NCI-H345 (cell line): ENCODE measurements around the gene SERP2.

ENCODE experiments used
- DNase-seq: peaks from one replicate; lab custom pipeline; 2025; lab: John Stamatoyannopoulos, UW

The SERP2 gene

GRCh38 chr13:44359983-44360375 lies 13.6 kb upstream of the SERP2 start:
- no peak for DNase-seq

- no peak for DNase-seq
Observed at GRCh38 chr13:44362394-44363040, 11.1 kb upstream of the SERP2 start.

DNA sequence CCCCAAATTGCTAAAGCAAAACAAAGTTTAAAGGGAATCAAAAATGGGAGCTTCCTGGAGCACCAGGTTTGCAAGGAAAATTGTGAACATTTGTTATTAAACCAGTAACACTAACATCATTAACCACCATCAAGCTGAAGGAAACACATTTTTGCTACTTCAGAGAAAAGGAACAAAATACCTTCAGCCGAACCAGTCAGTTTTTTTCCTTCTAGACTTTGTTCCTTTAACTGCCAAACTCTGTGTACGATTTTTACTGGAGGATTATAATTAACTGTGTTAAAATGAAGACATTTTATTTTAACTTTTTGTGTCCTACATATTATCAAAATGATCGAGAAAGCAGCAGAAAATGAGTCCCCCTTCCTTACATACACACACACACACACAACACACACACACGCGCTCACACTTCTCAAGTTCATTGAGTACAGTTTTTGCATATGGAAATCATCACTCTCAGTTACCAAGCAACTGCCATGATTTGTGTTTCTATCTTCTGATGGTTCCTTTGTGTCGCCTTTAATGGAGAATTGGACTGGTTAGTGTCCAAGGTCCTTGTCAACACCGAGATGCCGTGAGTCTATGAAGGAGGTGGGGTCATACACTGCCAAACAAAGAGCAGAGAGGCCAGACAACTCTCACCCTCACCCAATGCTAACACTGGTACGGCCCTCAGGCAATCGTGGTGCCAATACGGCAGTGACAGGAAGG lies 9.8 kb upstream of the SERP2 start:
- DNase-seq = no peak

DNA sequence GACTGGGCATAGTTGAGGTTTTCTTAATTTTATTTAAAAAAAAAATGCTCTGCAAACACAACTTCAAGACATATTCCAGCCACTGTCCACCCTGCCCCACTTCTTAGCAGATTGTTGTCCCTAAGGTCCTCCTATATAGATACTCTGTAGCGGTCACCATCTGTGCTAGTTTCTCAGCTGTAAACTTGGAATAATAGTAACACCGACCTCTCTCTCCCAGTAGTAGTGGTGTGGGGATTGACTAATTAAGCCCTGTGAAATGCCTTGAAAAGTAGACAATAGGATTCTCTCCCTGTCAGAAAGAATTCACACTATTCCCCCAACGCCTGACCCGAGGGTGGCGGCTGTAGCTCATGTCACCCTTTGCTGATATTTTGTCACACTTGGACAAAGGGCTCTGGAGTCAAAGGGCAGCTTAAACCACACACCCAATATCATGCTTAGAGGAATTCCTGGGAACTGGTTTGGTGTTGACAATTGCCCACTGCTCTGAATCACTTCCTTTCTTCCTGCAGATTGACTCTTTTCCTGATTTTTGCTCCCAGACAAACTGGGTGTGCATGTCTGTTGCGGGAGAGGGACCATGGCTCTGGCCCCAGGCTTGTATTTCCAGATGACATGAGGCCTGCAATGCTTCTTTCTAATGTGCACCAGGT lies 9.2 kb upstream of the SERP2 start:
- no peak for DNase-seq

GRCh38 chr13:44365008-44365407 lies 8.6 kb upstream of the SERP2 start:
- DNase-seq = no peak

- no peak for DNase-seq
Observed at GRCh38 chr13:44365899-44366298, 7.7 kb upstream of the SERP2 start.

DNA sequence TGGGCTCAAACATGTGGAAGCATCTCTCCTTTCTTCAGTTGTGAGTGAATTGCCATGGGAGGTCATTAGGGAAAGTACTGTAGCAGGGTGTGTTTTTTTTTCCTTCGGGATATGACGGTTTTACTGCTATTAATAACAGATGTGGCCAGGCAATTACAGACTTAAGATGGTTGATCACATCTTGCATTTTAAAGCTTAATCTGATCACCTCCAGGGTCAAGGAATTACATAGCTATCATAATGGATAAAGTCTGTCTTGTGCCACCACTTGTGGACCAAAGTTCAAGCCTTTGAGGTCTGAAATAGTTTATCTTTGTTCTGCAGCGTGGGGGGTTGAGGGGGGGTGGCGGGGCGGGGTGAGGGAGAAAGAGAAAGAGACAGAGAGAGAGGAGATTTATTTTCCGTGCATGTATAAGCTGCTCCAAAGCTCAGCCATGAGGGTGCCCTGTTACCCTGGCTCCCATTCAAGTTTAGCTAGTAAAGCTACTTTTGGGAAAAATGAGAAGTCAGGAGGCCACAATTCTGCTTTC lies 5.5 kb upstream of the SERP2 start:
- DNase-seq = no peak

GRCh38 chr13:44368599-44369368 lies 4.8 kb upstream of the SERP2 start:
- peak; percentile 56 for DNase-seq

- DNase-seq = no peak
Observed at GRCh38 chr13:44371421-44371820, 2.2 kb upstream of the SERP2 start.

GRCh38 chr13:44373247-44373600 lies 400 bp upstream of the SERP2 start:
- DNase-seq = no peak

DNA sequence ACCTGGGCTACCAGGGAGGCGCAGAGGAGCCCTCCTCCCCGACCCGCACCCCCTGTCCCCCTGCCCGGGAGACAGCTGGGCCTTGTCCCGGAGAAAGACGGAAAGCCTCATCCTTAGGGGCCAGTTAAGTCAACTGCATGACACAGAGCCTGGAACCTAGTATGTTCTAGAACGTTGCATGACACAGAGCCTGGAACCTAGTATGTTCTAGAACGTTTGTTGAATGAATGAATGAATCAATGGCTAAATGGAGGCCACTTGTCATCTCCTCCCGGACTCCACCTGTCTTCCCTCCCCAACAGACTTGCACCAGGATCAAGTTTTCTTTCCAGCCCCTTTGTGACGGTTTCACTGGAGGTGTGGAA lies 706 bp downstream of the SERP2 start:
- DNase-seq = no peak

GRCh38 chr13:44378277-44378676 lies 4.7 kb downstream of the SERP2 start:
- DNase-seq = no peak

- DNase-seq = no peak
Observed at GRCh38 chr13:44379885-44380284, 6.3 kb downstream of the SERP2 start.

DNA sequence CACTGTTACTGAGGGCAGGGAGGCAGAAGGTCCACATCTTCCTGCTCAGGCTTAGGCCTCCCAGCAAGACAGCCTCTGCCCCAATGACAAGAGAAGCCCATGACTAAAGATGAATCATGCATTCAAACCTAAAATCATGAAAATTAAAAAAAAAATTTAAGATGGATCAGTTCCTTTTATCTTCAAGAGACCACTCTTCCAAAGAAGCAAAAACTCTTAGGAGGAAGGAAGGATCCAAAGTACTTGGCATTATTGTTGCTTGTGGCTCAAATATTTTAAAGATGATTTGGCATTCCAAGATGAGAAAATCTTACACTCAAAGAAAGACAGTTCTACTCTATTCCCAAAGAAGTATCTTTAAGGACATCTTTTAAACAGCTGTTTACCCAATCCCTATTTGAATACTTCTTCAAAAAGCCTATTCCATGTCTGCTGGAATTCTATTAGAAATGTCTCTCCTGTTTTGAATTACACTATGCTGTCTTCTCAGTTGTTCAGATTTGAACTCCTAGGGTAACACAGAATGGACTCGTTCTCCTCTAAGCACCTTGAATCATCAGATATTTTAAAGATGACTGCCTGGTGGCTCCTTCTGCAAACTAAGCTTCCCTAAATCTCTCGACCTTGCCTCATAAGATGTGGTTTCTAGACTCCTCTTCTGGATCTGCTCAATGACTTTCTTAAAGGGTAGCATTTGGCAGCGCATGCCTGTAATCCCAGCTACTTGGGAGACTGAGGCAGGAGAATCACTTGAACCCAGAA lies 7.0 kb downstream of the SERP2 start:
- no peak for DNase-seq

- DNase-seq = no peak
Observed at GRCh38 chr13:44382635-44383145, 9.1 kb downstream of the SERP2 start.

DNA sequence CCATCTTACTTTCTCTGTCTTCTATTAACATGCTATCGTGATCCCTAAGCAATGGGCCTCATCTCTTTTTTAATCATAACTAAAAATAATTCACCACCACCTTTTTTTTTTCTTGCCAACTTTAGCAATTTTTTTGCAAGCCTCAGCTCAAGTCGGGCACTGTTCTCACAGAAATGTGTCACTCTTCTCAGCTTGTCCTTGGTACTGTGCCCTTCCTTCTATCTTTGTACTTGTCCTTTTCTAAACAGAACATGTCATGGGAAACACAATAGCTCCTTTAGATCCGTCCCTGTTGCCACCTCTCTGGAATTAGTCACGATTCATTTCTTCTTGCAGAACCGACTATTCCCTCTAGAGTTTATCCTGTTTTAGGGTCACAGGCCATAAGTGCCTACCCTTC lies 10.3 kb downstream of the SERP2 start:
- DNase-seq = no peak

DNA sequence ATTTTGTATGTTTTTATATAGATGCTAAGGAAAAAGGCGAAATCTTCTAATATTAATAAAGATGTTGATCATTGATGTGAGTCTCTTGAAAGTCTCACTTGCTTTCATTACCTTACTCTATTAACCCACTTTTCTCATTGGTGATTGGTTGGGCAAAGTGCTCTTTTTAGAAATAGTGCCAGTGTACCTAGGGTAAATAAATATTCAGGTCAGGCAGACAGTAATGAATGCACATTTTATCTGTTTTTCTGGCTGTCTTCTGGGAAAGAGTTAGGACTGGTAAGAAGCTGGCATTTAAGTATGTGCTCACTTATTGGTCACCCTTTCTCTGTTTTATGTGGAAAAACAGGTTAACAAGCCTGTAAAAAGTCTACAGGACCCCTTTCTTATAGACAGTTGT lies 11.2 kb downstream of the SERP2 start:
- no peak for DNase-seq

DNA sequence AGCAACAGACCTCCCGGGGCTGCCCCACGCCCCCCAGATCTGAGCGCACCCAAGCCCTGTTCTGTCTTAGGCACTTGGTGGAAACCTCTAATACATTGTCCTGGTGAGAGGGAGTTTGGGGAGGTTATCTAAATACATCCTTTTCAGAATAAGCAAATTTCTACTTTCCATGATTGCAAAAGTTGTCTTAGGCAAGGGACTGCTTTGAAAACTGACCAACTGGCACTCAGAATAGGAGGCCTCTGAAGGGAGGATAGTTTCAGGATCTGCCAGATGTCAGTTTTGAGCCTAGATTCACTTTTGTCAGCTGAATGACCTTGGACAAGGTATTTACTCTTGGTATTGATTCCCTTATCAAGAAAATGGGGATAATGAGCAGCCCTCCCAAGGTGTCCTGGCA lies 11.8 kb downstream of the SERP2 start:
- DNase-seq = no peak

- no peak for DNase-seq
Observed at GRCh38 chr13:44385847-44386246, 12.2 kb downstream of the SERP2 start.

DNA sequence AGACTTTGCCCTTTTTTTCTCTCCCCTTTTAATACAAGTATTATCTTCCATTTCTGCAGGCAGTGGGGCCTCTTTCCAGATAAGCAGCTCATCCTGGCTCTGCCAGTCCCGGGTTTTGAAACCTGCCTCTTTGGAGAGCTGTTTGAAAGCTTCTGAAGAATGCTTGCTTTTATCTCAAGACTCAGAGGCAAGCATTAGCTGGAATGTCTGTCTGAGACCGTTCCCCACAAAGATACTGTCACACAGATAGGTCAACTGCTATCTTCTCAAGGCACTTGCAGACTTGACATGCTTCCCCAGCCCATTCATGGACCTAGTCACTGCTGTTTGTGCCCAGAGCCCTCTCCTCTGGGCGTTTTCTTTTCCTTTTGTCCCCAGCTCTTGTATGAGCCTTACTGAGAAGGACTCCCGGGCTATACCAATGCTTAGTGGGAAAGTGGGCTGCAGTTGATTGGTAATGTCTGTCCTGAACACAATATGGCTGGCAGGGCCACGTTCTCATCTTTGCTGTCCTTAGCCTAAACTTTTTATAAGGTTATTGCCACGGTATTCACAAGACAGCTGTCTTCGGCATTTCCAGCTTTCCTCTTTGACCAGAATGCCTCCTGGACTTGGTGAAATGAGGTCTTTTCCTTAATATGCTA lies 13.4 kb downstream of the SERP2 start:
- no peak for DNase-seq

- DNase-seq = no peak
Observed at GRCh38 chr13:44388427-44389059, 14.9 kb downstream of the SERP2 start.
